SK-N-SH (cell line): ENCODE measurements around the gene BANF1. TPM values are rescaled to one million over a fixed set of nuclear protein-coding genes. Genes with fewer than 3 reads are reported as not detected.

ENCODE experiments used
- CTCF ChIA-PET: fragments of 300-600, 350-600 bp; formaldehyde crosslinking; extraction: SDS; loops from one replicate; lab custom pipeline; 2021; lab: Yijun Ruan, JAX
- POLR2A ChIA-PET: fragments of 350-600 bp; sonication (Branson Sonifier 250); formaldehyde crosslinking; extraction: SDS; loops from one replicate; lab custom pipeline; 2020; ENCODE audit warnings: antibody characterized with exemption, inconsistent platforms; lab: Yijun Ruan, JAX
- DNase-seq: peaks from one replicate; pipeline ENCODE4 v3.0.0; 2012
- H2AFZ ChIP-seq: fragments of 200-600 bp; sonication (generic); 2 replicates; pipeline ENCODE4 v1.8.1; 2016; ENCODE audit warnings: antibody characterized with exemption, mild to moderate bottlenecking, low read depth
- H3F3A ChIP-seq: fragments of 200-600 bp; sonication (generic); replicated peaks from 2 replicates; pipeline ENCODE3; 2016; ENCODE audit warnings: antibody characterized with exemption, mild to moderate bottlenecking; ENCODE audit not compliant: insufficient read depth
- H3K27ac ChIP-seq, 2 experiments: fragments of 200-500 bp in 1 of 2; fragments of 200-600 bp in 1 of 2; sonication (Bioruptor generic) in 1 of 2; sonication (generic), shearing (Covaris generic) in 1 of 2; 2 replicates each; pipeline versions ENCODE4 v1.5.1 to v1.6.1; 2014 to 2016; ENCODE audit warnings: low read depth in 2 of 2, inconsistent platforms in 1 of 2, low read length in 1 of 2, mild to moderate bottlenecking in 1 of 2, mixed read lengths in 1 of 2
- H3K27me3 ChIP-seq: fragments of 200-600 bp; sonication (generic), shearing (Covaris generic); 2 replicates; pipeline ENCODE4 v1.6.1; 2016; ENCODE audit warnings: mixed run types; ENCODE audit not compliant: insufficient read depth
- H3K36me3 ChIP-seq, 2 experiments: fragments of 200-500 bp in 1 of 2; fragments of 200-600 bp in 1 of 2; sonication (Bioruptor generic) in 1 of 2; sonication (generic) in 1 of 2; replicated peaks in 1 of 2; 2 replicates each; pipeline versions ENCODE3 to v1.5.1; 2014 to 2016; ENCODE audit warnings: low read length in 1 of 2, mild to moderate bottlenecking in 1 of 2; ENCODE audit not compliant: insufficient read depth in 2 of 2, control insufficient read depth in 1 of 2
- H3K4me1 ChIP-seq, 2 experiments: fragments of 200-500 bp in 1 of 2; fragments of 200-600 bp in 1 of 2; sonication (Bioruptor generic) in 1 of 2; sonication (generic), shearing (Covaris generic) in 1 of 2; 2 replicates each; pipeline versions ENCODE4 v1.5.1 to v1.6.1; 2014 to 2016; ENCODE audit warnings: low read depth in 1 of 2, low read length in 1 of 2, mixed run types in 1 of 2; ENCODE audit not compliant: insufficient read depth in 2 of 2, control insufficient read depth in 1 of 2
- H3K4me2 ChIP-seq: fragments of 200-600 bp; sonication (generic), shearing (Covaris generic); 2 replicates; pipeline ENCODE4 v1.6.1; 2017; ENCODE audit warnings: mixed run types
- H3K4me3 ChIP-seq, 2 experiments: fragments of 200-500 bp in 1 of 2; fragments of 200-600 bp in 1 of 2; sonication (Bioruptor generic) in 1 of 2; sonication (generic), shearing (Covaris generic) in 1 of 2; 2 replicates each; pipeline versions ENCODE4 v1.5.1 to v1.8.1; 2014 to 2016; ENCODE audit warnings: low read depth in 2 of 2, inconsistent platforms in 1 of 2, low read length in 1 of 2, mild to moderate bottlenecking in 1 of 2, mixed read lengths in 1 of 2, moderate library complexity in 1 of 2
- H3K79me2 ChIP-seq: fragments of 200-600 bp; sonication (generic); 2 replicates; pipeline ENCODE4 v1.8.1; 2017; ENCODE audit warnings: mild to moderate bottlenecking; ENCODE audit not compliant: insufficient read depth
- H3K9ac ChIP-seq: fragments of 200-600 bp; sonication (generic); 2 replicates; pipeline ENCODE4 v1.6.1; 2017; ENCODE audit warnings: mixed run types
- H3K9me2 ChIP-seq: fragments of 200-600 bp; sonication (generic); 2 replicates; pipeline ENCODE4 v1.6.1; 2017; ENCODE audit warnings: mixed run types
- H3K9me3 ChIP-seq: fragments of 200-600 bp; sonication (generic); 2 replicates; pipeline ENCODE4 v1.6.1; 2017; ENCODE audit warnings: mixed run types, mild to moderate bottlenecking, moderate library complexity
- H4K20me1 ChIP-seq: fragments of 200-600 bp; sonication (generic); 2 replicates; pipeline ENCODE4 v1.6.1; 2017; ENCODE audit warnings: mild to moderate bottlenecking, mixed run types; ENCODE audit not compliant: insufficient read depth
- ELF1 ChIP-seq: IDR thresholded peaks from 2 replicates; pipeline ENCODE4 v1.4.0; 2012
- EP300 ChIP-seq, 2 experiments: IDR thresholded peaks; 2 replicates each; pipeline versions ENCODE4 v1.4.0 to v1.6.1; 2012; ENCODE audit warnings: borderline replicate concordance in 1 of 2, low read depth in 1 of 2, low read length in 1 of 2
- FOSL2 ChIP-seq: IDR thresholded peaks from 2 replicates; pipeline ENCODE4 v1.4.0; 2012; ENCODE audit warnings: low read depth, mild to moderate bottlenecking, moderate library complexity, borderline replicate concordance
- GATA2 ChIP-seq: sonication (generic); formaldehyde crosslinking; IDR thresholded peaks from 2 replicates; pipeline ENCODE4 v1.5.0; 2020; ENCODE audit warnings: mild to moderate bottlenecking, missing genetic modification reagents
- JUND ChIP-seq: IDR thresholded peaks from 2 replicates; pipeline ENCODE4 v1.4.0; 2012
- MAX ChIP-seq: IDR thresholded peaks from 2 replicates; pipeline ENCODE4 v1.4.0; 2012; ENCODE audit warnings: low read depth
- NFIC ChIP-seq: IDR thresholded peaks from 2 replicates; pipeline ENCODE4 v1.4.0; 2012; ENCODE audit warnings: borderline replicate concordance
- POLR2AphosphoS5 ChIP-seq: IDR thresholded peaks from 2 replicates; pipeline ENCODE4 v1.6.1; 2012; ENCODE audit warnings: low read depth, low read length
- RAD21 ChIP-seq: IDR thresholded peaks from 2 replicates; pipeline ENCODE4 v1.6.1; 2012; ENCODE audit warnings: mild to moderate bottlenecking, low read length
- RCOR1 ChIP-seq: fragments of 150-350 bp; IDR thresholded peaks from 2 replicates; pipeline ENCODE4 v1.6.1; 2017; ENCODE audit warnings: antibody characterized with exemption, low read length
- RFX5 ChIP-seq: IDR thresholded peaks from 2 replicates; pipeline ENCODE4 v1.6.1; 2012; ENCODE audit warnings: mild to moderate bottlenecking, improper control_type of control experiment, low read length
- SIN3A ChIP-seq: IDR thresholded peaks from 2 replicates; pipeline ENCODE4 v1.6.1; 2012; ENCODE audit warnings: low read depth, mild to moderate bottlenecking, low read length, moderate library complexity, borderline replicate concordance
- SMC3 ChIP-seq: IDR thresholded peaks from 2 replicates; pipeline ENCODE4 v1.6.1; 2012; ENCODE audit warnings: low read depth, low read length, improper control_type of control experiment
- TAF1 ChIP-seq: IDR thresholded peaks from 2 replicates; pipeline ENCODE4 v1.6.1; 2012; ENCODE audit warnings: low read depth, mild to moderate bottlenecking, low read length, moderate library complexity, borderline replicate concordance
- TCF12 ChIP-seq: IDR thresholded peaks from 2 replicates; pipeline ENCODE4 v1.4.0; 2012
- USF1 ChIP-seq: IDR thresholded peaks from 2 replicates; pipeline ENCODE4 v1.4.0; 2012; ENCODE audit warnings: low read depth, borderline replicate concordance
- YY1 ChIP-seq: IDR thresholded peaks from 2 replicates; pipeline ENCODE4 v1.4.0; 2012; ENCODE audit warnings: low read depth, mild to moderate bottlenecking
- WGBS: methylation state at CpG from one replicate; pipeline ENCODE4 v1.1.6; 2017; ENCODE audit warnings: low lambda C conversion rate; 5-methylcytosine and 5-hydroxymethylcytosine counted together
- polyA plus RNA-seq, 3 experiments: library from polyadenylated mRNA; depleted of rRNA; stranded (reverse); fragments of >200 nt; gene quantifications; 2 replicates each; pipeline ENCODE4 v1.2.3, GENCODE V29; 2012
- TF ChIP-seq, protein P1 (sequence below): IDR thresholded peaks from 2 replicates; pipeline ENCODE4 v1.6.1; 2012; ENCODE audit warnings: mild to moderate bottlenecking, low read depth, low read length, moderate library complexity
- TF ChIP-seq, protein P2 (sequence below): IDR thresholded peaks from 2 replicates; pipeline ENCODE4; 2012

BANF1 gene
- polyA plus RNA-seq, 1 of the 3 experiments (the other 2 are of a cell fraction): 382 TPM

GRCh38 chr11:66020212-66020611 lies 17.9 kb downstream of the BANF1 start:
- Histone ChIP-seq H2AFZ (no peak overlapping the region), H3F3A (peaks cover 18% of the 10 kb centered on the region), H3K4me3 (no peak overlapping the region), H3K79me2 (peaks cover 38% of the 10 kb centered on the region; the same call in 1 of the 2 replicates), H3K9me3 (no peaks in the 10 kb centered on the region), H3K4me1 (peaks cover 12 to 37% of the 10 kb centered on the region in 2 experiments; a peak in 3 of 4 replicates), H3K4me2 (peak overlapping the region; percentile 67; the same call in 1 of the 2 replicates), H3K9ac (no peak overlapping the region), H3K9me2 (no peaks in the 10 kb centered on the region), H3K36me3 (no peaks in the 10 kb centered on the region), H4K20me1 (no peaks in the 10 kb centered on the region), H3K27ac (peak overlapping the region in 1 of 2 experiments; percentile 63; a peak in 2 of 4 replicates), H3K27me3 (no peaks in the 10 kb centered on the region)
- ChIA-PET CTCF (interaction anchor here (0.5 to 1.2 kb wide), 4 partner anchors 32 to 427 kb away, joined by 3 to 5 read pairs (median 4); no protein-coding TSS in a partner anchor), POLR2A (interaction anchor here (0.5 kb wide), 1 partner anchor 142 kb away, joined by 3 read pairs; no protein-coding TSS in a partner anchor)
- no peak for TF ChIP-seq TAF1
- TF ChIP-seq YY1: no peak
- TF ChIP-seq RCOR1: no peak
- TF ChIP-seq GATA2 (CRISPR knock-in tag): no peak
- no peak for TF ChIP-seq EP300 (IDR thresholded peaks at IDR 0.05; ENCODE audit: borderline replicate concordance in 1 of 2, low read depth in 1 of 2, low read length in 1 of 2)
- no peak for TF ChIP-seq NFIC
- no peak for TF ChIP-seq RAD21
- TF ChIP-seq, protein P1, sequence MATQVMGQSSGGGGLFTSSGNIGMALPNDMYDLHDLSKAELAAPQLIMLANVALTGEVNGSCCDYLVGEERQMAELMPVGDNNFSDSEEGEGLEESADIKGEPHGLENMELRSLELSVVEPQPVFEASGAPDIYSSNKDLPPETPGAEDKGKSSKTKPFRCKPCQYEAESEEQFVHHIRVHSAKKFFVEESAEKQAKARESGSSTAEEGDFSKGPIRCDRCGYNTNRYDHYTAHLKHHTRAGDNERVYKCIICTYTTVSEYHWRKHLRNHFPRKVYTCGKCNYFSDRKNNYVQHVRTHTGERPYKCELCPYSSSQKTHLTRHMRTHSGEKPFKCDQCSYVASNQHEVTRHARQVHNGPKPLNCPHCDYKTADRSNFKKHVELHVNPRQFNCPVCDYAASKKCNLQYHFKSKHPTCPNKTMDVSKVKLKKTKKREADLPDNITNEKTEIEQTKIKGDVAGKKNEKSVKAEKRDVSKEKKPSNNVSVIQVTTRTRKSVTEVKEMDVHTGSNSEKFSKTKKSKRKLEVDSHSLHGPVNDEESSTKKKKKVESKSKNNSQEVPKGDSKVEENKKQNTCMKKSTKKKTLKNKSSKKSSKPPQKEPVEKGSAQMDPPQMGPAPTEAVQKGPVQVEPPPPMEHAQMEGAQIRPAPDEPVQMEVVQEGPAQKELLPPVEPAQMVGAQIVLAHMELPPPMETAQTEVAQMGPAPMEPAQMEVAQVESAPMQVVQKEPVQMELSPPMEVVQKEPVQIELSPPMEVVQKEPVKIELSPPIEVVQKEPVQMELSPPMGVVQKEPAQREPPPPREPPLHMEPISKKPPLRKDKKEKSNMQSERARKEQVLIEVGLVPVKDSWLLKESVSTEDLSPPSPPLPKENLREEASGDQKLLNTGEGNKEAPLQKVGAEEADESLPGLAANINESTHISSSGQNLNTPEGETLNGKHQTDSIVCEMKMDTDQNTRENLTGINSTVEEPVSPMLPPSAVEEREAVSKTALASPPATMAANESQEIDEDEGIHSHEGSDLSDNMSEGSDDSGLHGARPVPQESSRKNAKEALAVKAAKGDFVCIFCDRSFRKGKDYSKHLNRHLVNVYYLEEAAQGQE: no peak
- TF ChIP-seq USF1: no peak
- WGBS: 85% methylated on average over 8 of the region's 8 CpGs
- no peak for DNase-seq

GRCh38 chr11:66020618-66021357 lies 18.5 kb downstream of the BANF1 start:
- POLR2A ChIA-PET: no interaction called here
- Histone ChIP-seq H3K4me1 (peaks cover 6 to 31% of the 10 kb centered on the region in 2 experiments; a peak in 3 of 4 replicates), H3K27me3 (no peaks in the 10 kb centered on the region), H3K27ac (peak overlapping the region in 1 of 2 experiments; percentile 63; a peak in 2 of 4 replicates), H3K9me3 (no peaks in the 10 kb centered on the region), H3K9ac (peak overlapping the region; percentile 25; the same call in 1 of the 2 replicates), H3K9me2 (no peaks in the 10 kb centered on the region), H3K4me3 (no peak overlapping the region), H3K79me2 (peaks cover 38% of the 10 kb centered on the region; the same call in 1 of the 2 replicates), H2AFZ (no peak overlapping the region), H4K20me1 (no peaks in the 10 kb centered on the region), H3K4me2 (peak overlapping the region; percentile 67), H3K36me3 (no peaks in the 10 kb centered on the region), H3F3A (peaks cover 12% of the 10 kb centered on the region)
- CTCF ChIA-PET: interaction anchor here (0.5 to 1.8 kb wide), 5 partner anchors 17 to 262 kb away, joined by 3 to 8 read pairs (median 4); partner anchors contain the start of gene FIBP
- no peak for DNase-seq
- WGBS: 69% methylated on average over 23 of the region's 25 CpGs
- TF ChIP-seq RFX5 (no peak), TCF12 (peak; percentile 70), POLR2AphosphoS5 (peak; percentile 14; the same call in 1 of the 2 replicates), FOSL2 (peak; percentile 93), USF1 (no peak), RAD21 (no peak), MAX (peak; percentile 65; the same call in 1 of the 2 replicates), NFIC (peak; percentile 21; the same call in 1 of the 2 replicates), SMC3 (no peak), ELF1 (peak; percentile 71), SIN3A (peak; percentile 68; the same call in 1 of the 2 replicates), JUND (peak; percentile 78; the same call in 1 of the 2 replicates)
- TF ChIP-seq, protein P2, sequence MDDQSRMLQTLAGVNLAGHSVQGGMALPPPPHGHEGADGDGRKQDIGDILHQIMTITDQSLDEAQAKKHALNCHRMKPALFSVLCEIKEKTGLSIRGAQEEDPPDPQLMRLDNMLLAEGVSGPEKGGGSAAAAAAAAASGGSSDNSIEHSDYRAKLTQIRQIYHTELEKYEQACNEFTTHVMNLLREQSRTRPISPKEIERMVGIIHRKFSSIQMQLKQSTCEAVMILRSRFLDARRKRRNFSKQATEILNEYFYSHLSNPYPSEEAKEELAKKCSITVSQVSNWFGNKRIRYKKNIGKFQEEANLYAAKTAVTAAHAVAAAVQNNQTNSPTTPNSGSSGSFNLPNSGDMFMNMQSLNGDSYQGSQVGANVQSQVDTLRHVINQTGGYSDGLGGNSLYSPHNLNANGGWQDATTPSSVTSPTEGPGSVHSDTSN: peak; percentile 36; the same call in 1 of the 2 replicates
